ENCODE results near the gene PDE8A.
"Not testable (repeated sequence)": the region's sequence is repeated elsewhere in the genome, so short reads cannot be mapped to it uniquely, and the experiment has no call there.

The PDE8A gene

DNA sequence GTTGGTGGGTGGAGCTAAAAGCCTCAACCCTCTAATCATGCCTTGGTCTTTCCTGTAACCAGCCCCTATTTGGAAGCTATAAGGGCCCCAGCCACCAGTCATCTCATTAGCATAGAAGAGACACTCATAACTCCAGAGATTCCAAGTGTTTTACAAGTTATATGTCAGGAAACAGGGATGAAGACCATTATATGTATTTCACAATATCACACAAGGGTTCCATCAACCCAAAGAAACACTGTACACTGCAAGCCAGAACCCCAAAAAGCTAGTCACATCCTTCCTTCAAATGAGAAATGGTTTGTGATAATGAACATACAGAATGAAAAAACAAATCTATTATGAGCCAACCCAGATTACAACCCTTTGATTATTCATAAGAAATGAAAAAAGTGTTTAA, 175.7 kb downstream of the PDE8A start:
- peaks cover 9% of the 10 kb centered on the region for H3K27me3 Mint-ChIP-seq (ENCODE audit: low read depth)
- H3K27ac Mint-ChIP-seq, result no peak overlapping the region
- H3K4me1 Mint-ChIP-seq (ENCODE audit: low read depth), result no peaks in the 10 kb centered on the region
- H3K36me3 Mint-ChIP-seq (ENCODE audit: low read depth), result peaks cover 1% of the 10 kb centered on the region
- H3K4me3 Mint-ChIP-seq, result no peak overlapping the region
- peaks cover 13% of the 10 kb centered on the region for H3K9me3 Mint-ChIP-seq

DNA sequence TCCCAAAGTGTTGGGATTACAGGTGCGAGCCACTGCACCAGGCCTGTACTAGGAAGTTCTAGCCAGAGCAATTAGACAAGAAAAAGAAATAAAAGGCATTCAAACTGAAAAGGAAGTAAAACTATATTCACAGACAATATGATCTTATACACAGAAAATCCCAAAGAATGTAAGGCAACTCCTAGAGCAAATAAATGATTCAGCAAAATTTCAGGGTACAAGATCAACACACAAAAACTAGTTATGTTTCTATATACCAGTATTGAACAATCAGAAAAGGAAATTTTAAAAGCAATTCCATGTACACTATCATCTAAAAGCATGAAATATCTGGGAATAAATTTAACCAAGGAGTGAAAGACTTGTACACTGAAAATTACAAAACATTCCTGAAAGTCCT, 180.6 kb downstream of the PDE8A start:
- peaks cover 7% of the 10 kb centered on the region for H3K9me3 Mint-ChIP-seq
- H3K27ac Mint-ChIP-seq, result no peak overlapping the region
- peaks cover 24% of the 10 kb centered on the region for H3K27me3 Mint-ChIP-seq (ENCODE audit: low read depth)
- no peak overlapping the region for H3K4me3 Mint-ChIP-seq
- H3K36me3 Mint-ChIP-seq (ENCODE audit: low read depth), result no peaks in the 10 kb centered on the region
- H3K4me1 Mint-ChIP-seq (ENCODE audit: low read depth), result no peaks in the 10 kb centered on the region

DNA sequence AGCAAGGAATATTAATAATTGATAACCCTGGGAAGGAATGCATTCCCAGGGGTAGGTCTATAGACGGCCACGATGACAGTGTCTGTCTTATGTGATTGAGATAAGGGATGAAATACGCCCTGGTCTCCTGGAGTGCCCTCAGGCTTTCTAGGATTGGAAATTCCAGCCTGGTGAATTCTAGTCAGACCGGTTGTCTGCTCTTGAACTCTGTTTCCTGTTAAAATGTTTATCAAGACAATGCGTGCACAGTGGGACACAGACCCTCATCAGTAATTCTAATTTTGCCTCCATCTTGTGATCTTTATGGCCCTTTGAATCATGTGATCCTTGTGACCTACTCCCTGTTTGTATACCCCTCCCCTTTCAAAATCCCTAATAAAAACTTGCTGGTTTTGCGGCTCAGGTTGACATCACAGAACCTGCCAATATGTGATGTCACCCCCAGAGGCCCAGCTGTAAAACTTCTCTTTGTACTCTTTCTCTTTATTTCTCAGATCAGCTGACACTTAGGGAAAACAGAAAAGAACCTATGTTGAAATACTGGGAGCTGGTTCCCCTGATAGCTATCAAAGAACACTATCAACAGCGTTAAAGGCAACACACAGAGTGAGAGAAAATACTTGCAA, 183.3 kb downstream of the PDE8A start:
- peaks cover 37% of the 10 kb centered on the region for H3K27me3 Mint-ChIP-seq (ENCODE audit: low read depth)
- H3K9me3 Mint-ChIP-seq, result peaks cover 7% of the 10 kb centered on the region
- H3K4me1 Mint-ChIP-seq (ENCODE audit: low read depth), result no peaks in the 10 kb centered on the region
- no peak overlapping the region for H3K27ac Mint-ChIP-seq
- H3K4me3 Mint-ChIP-seq, result no peak overlapping the region
- no peaks in the 10 kb centered on the region for H3K36me3 Mint-ChIP-seq (ENCODE audit: low read depth)

DNA sequence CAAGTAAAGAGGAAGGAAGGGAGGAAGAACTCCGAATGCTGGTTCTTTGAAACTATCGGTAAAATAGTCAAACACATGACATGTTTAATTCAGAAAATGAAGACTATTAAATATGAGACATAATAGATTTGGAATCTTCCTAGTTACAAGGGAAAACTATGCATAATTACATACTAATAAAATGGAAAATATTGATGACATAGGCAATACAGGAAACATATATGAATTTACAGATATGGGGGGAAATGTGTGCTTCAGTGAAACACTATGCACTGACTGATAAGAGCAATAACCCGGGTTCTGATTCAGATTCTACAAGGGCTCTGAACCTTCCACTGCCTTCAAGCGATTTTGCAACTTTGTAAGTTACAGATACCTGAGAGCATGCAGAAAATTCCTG, 185.9 kb downstream of the PDE8A start:
- Mint-ChIP-seq H3K4me1 (ENCODE audit: low read depth) (no peaks in the 10 kb centered on the region), H3K4me3 (no peak overlapping the region), H3K27me3 (ENCODE audit: low read depth) (peaks cover 47% of the 10 kb centered on the region), H3K27ac (no peak overlapping the region), H3K9me3 (peaks cover 14% of the 10 kb centered on the region), H3K36me3 (ENCODE audit: low read depth) (no peaks in the 10 kb centered on the region)

DNA sequence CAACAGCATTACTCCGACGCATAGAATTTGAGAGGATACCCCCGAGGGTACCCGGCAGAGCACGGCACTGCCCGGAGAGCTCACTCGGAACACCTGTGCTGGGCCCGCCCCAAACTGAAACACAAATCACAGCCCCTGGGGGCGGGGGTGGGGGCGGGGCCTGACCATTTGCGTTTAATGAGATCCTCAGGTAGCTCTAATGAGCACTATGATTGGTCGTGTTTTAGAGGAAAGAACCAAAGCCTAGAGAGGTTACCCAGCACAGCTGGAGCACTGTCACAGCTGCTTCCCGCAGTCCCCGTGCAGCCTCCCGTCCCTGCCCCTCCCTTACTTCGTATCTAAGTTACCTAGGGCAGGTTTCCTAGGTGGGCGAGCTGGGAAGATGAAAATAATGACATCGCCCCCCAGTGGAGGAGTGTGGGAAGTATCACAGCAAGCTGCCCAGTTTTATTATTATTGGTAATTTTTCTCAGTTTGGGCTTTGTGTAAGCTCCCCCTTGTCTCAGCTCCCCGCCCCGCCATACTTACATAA, 187.1 kb downstream of the PDE8A start:
- H3K9me3 Mint-ChIP-seq, result peaks cover 13% of the 10 kb centered on the region
- peaks cover 47% of the 10 kb centered on the region for H3K27me3 Mint-ChIP-seq (ENCODE audit: low read depth)
- H3K4me1 Mint-ChIP-seq (ENCODE audit: low read depth), result no peaks in the 10 kb centered on the region
- no peaks in the 10 kb centered on the region for H3K36me3 Mint-ChIP-seq (ENCODE audit: low read depth)
- no peak overlapping the region for H3K27ac Mint-ChIP-seq
- no peak overlapping the region for H3K4me3 Mint-ChIP-seq

DNA sequence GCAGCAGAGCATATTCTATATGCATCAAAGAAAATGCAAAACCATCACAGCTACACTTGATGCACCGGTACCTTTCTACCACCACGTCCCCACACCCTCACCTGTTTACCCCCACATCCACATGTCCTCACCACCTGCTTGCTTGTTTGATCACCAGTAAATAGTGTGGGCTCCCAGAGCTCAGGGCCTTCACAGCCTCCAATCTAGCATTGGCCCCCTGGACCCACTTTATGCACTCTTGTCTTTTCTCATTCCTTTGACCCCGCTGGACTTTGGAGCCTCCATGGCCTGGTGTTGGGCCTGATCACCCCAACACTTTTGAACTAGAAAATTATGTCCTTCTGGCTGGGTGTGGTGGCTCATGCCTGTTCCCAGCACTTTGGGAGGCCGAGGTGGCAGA, 190.1 kb downstream of the PDE8A start:
- no peak overlapping the region for H3K4me3 Mint-ChIP-seq
- no peaks in the 10 kb centered on the region for H3K4me1 Mint-ChIP-seq (ENCODE audit: low read depth)
- no peak overlapping the region for H3K27ac Mint-ChIP-seq
- peaks cover 13% of the 10 kb centered on the region for H3K9me3 Mint-ChIP-seq
- H3K27me3 Mint-ChIP-seq (ENCODE audit: low read depth), result peaks cover 28% of the 10 kb centered on the region
- H3K36me3 Mint-ChIP-seq (ENCODE audit: low read depth), result no peaks in the 10 kb centered on the region

DNA sequence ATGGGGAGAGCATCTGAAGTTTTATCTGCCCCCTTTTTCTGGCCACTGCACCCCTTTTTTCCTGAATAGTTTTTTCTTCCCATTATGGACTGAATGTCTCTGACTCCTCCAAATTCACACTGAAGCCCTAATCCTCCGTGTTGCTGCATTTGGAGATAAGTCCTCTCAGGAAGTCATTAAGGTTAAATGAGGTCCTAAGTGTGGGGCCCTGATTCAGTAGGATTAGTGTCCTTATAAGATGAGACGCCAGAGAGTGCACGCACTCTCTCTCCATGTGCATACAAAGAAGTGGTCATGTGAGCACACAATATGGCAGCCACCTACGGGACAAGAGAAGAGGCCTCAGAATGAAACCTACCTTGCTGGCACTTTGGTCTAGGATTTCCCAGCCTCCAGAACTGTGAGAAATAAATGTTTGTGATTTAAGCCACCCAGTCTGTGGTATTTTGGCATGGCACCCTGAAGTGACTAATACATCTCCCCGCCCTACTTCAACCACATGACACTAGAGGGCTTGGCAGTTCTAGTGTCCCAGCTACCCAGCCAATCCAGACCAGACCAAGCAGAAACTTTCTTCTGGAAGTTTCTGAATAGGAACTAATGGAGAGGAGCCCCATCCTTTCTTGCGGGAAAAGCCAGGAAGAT, 191.3 kb downstream of the PDE8A start:
- peaks cover 17% of the 10 kb centered on the region for H3K27me3 Mint-ChIP-seq (ENCODE audit: low read depth)
- no peaks in the 10 kb centered on the region for H3K36me3 Mint-ChIP-seq (ENCODE audit: low read depth)
- H3K9me3 Mint-ChIP-seq, result peaks cover 13% of the 10 kb centered on the region
- no peak overlapping the region for H3K27ac Mint-ChIP-seq
- no peak overlapping the region for H3K4me3 Mint-ChIP-seq
- no peaks in the 10 kb centered on the region for H3K4me1 Mint-ChIP-seq (ENCODE audit: low read depth)

DNA sequence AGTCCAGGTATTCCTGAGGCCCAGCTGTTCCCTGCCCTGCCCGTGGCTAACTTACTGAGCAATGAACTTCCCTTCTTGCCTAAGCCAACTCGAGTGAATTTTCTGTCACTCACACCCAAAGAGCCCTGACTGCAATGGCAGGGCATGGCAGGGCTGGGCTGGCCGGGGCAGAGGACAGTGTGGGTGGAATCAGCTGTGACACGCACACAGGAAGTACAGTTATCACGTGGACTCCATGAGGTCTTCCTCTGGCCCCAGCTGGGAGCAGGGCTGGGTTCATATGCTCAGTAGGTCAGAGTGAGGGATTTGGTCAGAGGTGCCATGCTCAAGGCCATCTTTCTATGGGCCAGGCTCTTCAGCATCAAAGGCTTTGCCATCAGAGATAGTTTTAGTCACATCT, 192.0 kb downstream of the PDE8A start:
- not testable (repeated sequence) for H3K4me3 Mint-ChIP-seq; H3K4me1 Mint-ChIP-seq (ENCODE audit: low read depth); H3K36me3 Mint-ChIP-seq (ENCODE audit: low read depth); H3K27ac Mint-ChIP-seq
- H3K27me3 Mint-ChIP-seq (ENCODE audit: low read depth), result peaks cover 15% of the 10 kb centered on the region
- peaks cover 13% of the 10 kb centered on the region for H3K9me3 Mint-ChIP-seq

DNA sequence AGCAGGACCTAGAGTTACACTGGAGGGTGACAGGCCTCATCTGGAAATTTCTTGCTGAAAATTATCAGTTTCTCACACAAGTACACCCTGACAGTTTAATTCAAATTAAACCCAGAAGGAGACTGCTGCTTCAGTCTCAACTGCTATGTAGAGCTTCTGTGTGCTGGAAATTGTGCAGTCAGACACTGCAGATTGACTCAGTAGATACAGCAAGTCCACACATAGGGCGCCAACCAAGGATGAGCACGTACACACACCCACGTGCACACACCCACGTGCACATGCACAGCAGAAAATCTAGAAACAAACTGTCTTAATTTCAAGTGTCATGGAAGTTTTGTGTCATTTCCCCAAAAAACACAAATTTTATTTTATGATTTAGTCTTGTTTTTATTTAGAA, 192.9 kb downstream of the PDE8A start:
- Mint-ChIP-seq H3K36me3 (ENCODE audit: low read depth) (no peaks in the 10 kb centered on the region), H3K9me3 (peaks cover 13% of the 10 kb centered on the region), H3K4me1 (ENCODE audit: low read depth) (no peaks in the 10 kb centered on the region), H3K27me3 (ENCODE audit: low read depth) (peaks cover 11% of the 10 kb centered on the region), H3K4me3 (no peak overlapping the region), H3K27ac (no peak overlapping the region)

DNA sequence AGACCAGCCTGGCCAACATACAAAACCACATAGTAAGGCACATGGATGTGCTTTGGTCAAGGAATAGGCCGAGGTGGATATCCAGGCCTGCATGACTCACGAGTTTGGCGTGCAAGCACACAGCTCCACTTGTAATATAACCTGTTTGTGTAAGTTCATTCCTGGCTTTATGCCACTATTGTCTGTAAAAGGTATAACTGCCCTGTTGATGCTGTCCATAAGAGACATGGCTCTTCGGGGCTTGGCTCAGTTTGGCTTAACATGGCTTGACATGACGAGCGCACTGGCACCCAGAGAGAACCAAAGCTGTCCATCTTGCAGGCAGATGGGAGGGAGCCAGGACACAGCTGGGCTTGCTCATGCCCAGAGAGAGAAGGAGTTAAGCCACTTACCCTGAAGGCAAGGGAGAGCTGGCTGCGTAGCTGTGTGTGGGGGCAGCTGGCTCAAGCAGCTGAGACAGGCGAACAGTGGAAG, 195.4 kb downstream of the PDE8A start:
- not testable (repeated sequence) for H3K9me3 Mint-ChIP-seq; H3K4me1 Mint-ChIP-seq (ENCODE audit: low read depth); H3K4me3 Mint-ChIP-seq; H3K27me3 Mint-ChIP-seq (ENCODE audit: low read depth); H3K27ac Mint-ChIP-seq; H3K36me3 Mint-ChIP-seq (ENCODE audit: low read depth)

DNA sequence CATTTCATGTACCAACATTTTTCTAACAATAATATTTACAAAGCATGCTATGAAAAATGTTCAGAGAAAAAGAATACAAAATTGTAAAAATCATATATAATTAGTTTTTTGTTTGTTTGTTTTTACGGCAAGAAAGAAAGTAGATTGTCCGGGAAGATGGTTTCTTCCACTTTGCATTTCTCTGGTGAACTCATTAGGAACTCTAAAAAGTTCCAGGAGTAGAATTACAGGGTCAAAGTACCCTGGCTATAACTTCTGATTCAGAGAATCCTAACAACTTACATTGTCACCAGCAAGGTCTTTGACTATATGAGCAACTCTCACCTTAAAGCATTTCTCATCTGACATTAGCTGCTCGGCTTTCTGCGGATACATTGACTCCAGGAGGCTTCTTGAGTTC, 196.7 kb downstream of the PDE8A start:
- Mint-ChIP-seq H3K4me3 (no peak overlapping the region), H3K36me3 (ENCODE audit: low read depth) (no peaks in the 10 kb centered on the region), H3K27me3 (ENCODE audit: low read depth) (peaks cover 3% of the 10 kb centered on the region), H3K27ac (no peak overlapping the region), H3K4me1 (ENCODE audit: low read depth) (no peaks in the 10 kb centered on the region), H3K9me3 (no peaks in the 10 kb centered on the region)

DNA sequence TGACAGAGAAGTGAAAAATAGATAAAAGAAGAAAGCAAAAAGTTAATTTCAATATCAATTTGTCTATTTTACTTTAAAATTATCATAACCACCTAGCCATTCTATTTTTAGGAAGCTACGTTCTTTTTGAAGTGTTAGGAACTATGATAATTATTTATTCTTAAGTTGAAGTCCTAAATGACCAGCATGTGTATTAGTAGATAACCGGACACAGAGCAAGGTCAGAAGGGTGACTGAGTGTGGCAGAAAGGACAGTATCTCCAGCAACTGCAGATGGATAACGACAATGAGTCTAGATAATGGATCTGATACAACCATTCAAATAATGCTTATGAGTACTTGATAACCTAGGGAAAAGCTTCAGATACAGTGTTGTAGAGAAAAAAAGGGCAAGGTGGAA, 198.0 kb downstream of the PDE8A start:
- Mint-ChIP-seq H3K36me3 (ENCODE audit: low read depth) (no peaks in the 10 kb centered on the region), H3K27ac (no peak overlapping the region), H3K4me1 (ENCODE audit: low read depth) (no peaks in the 10 kb centered on the region), H3K27me3 (ENCODE audit: low read depth) (peaks cover 3% of the 10 kb centered on the region), H3K9me3 (no peaks in the 10 kb centered on the region), H3K4me3 (no peak overlapping the region)

DNA sequence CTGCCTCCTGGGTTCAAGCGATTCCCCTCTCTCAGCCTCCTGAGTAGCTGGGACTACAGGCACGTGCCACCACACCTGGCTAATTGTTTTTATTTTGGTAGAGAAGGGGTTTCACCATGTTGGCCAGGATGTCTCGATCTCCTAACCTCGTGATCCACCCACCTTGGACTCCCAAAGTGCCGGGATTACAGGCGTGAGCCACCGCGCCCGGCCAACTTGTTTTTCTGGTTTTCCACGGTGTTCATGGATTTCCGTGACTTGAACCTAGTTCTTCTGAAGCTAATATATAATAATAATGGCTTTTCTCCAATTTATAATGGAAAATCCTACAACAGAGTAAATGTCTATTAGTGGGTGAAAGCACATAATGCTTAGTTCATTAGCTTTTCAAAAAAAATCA, 203.7 kb downstream of the PDE8A start:
- not testable (repeated sequence) for H3K4me1 Mint-ChIP-seq (ENCODE audit: low read depth); H3K4me3 Mint-ChIP-seq; H3K9me3 Mint-ChIP-seq; H3K36me3 Mint-ChIP-seq (ENCODE audit: low read depth); H3K27me3 Mint-ChIP-seq (ENCODE audit: low read depth); H3K27ac Mint-ChIP-seq

DNA sequence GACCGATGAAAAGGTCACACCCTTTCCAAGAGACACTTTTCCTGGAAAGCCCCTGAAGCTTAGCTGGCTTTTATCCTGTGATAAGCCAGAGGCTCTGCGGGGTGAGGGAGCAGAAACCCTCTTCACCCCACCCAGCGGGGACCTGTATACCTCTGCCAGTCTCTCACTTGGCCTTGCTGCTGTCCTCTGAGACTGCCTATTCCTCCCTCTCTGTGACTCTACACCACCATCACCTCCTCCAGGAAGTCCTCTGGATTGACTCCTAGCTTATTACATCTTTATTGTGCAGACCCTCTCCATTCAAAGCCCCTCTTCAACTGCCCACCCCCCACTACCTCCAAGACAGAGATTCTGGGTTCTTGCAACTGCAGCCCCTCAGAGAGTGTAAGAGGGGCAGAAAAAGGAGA, 206.5 kb downstream of the PDE8A start:
- not testable (repeated sequence) for H3K27ac Mint-ChIP-seq; H3K9me3 Mint-ChIP-seq; H3K27me3 Mint-ChIP-seq (ENCODE audit: low read depth); H3K36me3 Mint-ChIP-seq (ENCODE audit: low read depth); H3K4me3 Mint-ChIP-seq; H3K4me1 Mint-ChIP-seq (ENCODE audit: low read depth)

All from T-helper 1 cell treated with Interleukin-12 subunit alpha and Interleukin-12 subunit beta and Interleukin-4 antibody, amounts not matched to agents 30 μg/mL and 1 μg/mL, for 36 hours (primary cell).